ENCODE data around the gene CD99. TPM values are rescaled to one million over a fixed set of nuclear protein-coding genes. Genes with fewer than 3 reads are reported as not detected.
A peak's percentile ranks its signal among the peaks of the same experiment; 100 is the strongest.
"Not testable (repeated sequence)": the region's sequence is repeated elsewhere in the genome, so short reads cannot be mapped to it uniquely, and the experiment has no call there.

Gene CD99
- total and polyA plus RNA-seq, 9 of the 15 experiments (the other 6 are each of a cell fraction or from before 2014, with no cell fraction given) = 5.0 to 55.3 (median 34.5) TPM

DNA sequence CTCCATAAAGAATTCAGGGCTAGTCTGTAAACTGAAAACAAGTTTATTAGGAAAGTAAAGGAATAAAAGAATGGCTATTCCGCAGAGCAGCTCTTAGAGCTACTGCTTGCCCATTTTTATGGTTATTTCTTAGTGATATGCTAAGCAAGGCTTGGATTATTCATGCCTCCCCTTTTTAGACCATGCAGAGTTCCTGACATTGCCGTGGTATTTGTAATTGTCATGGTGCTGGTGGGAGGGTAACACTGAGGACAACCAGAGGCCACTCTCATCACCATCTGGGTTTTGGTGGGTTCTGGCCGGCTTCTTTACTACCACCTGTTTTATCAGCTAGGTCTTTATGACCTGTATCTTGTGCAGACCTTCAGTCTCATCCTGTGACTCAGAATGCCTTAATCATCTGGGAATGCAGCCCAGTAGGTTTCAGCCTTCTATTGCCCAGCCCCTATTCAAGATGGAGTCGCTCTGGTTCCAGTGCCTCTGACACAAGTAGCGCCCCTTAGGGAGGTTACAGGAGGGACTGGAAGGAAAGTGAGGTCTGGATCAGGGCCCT is 64.1 kb downstream of the CD99 start:
- H3K9ac ChIP-seq (ENCODE audit: insufficient read depth in 1 of 2, low read depth in 2 of 2, low read length in 2 of 2); H3K79me2 ChIP-seq (ENCODE audit: control insufficient read depth, insufficient read depth, low read length); H3K4me3 ChIP-seq; CTCF ChIA-PET (ENCODE audit: low intra/inter-chr PET ratio); H2AFZ ChIP-seq (ENCODE audit: low read depth, low read length); H4K20me1 ChIP-seq (replicated peaks; ENCODE audit: control insufficient read depth, insufficient read depth, low read length); H3K9me1 ChIP-seq (ENCODE audit: control insufficient read depth, insufficient read depth, low read length); in situ Hi-C loops (cut with MboI); intact Hi-C loops (cut with micrococcal nuclease); H3K4me2 ChIP-seq (ENCODE audit: insufficient read depth, low read length); DNase-seq (ENCODE audit: extremely low read depth in 1 of 4, low spot score in 3 of 4); H3K27me3 ChIP-seq (ENCODE audit: control insufficient read depth in 2 of 2, insufficient read depth in 2 of 2, low read length in 2 of 2); H3K4me1 ChIP-seq (replicated peaks in 1 of 2; ENCODE audit: control insufficient read depth in 2 of 2, insufficient read depth in 2 of 2, low read length in 2 of 2); BruUV-seq (replicated peaks); H3K36me3 ChIP-seq (ENCODE audit: control insufficient read depth, insufficient read depth, low read length); POLR2A ChIA-PET; H3K27ac ChIP-seq (ENCODE audit: extremely low read depth, low read depth, low read length); H3K9me3 ChIP-seq (replicated peaks; ENCODE audit: control insufficient read depth, insufficient read depth, low read depth, low read length); ATAC-seq: not testable (repeated sequence)
- 0 out of 2 replicates have a peak, but pooled peaks have one; percentile 14 for TF ChIP-seq CBFA2T3 (IDR thresholded peaks at IDR 0.05)
- FAIRE-seq = peak; percentile 49
- WGBS (ENCODE audit: insufficient coverage, low coverage, missing lambda C conversion rate) = 0% methylated on average over 5 of the region's 5 CpGs

DNA sequence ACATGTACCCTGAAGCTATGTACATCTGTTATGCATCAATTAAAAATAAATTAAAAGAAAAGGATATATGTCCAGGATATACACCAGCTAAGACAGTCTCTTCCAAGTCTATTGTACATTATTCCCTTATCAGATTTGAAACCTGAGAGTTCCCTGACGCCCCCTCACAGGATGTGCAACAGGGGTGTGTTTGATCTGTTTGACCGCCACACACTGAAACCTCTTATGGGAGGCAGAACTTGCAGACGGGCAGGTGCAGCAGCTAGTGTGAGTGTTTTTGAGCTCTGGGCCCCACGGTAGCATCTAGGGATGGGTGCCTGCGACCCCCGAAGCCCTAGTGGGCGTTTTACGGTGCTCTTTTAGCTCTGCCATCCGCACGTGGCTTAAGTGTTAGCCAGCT is 65.5 kb downstream of the CD99 start:
- POLR2A ChIA-PET = no interaction called here
- no peaks in the 10 kb centered on the region for H3K79me2 ChIP-seq (ENCODE audit: control insufficient read depth, insufficient read depth, low read length)
- no peaks in the 10 kb centered on the region; a peak in 1 of 5 replicates for H3K27me3 ChIP-seq (ENCODE audit: control insufficient read depth in 2 of 2, insufficient read depth in 2 of 2, low read length in 2 of 2)
- TF ChIP-seq, protein P1, sequence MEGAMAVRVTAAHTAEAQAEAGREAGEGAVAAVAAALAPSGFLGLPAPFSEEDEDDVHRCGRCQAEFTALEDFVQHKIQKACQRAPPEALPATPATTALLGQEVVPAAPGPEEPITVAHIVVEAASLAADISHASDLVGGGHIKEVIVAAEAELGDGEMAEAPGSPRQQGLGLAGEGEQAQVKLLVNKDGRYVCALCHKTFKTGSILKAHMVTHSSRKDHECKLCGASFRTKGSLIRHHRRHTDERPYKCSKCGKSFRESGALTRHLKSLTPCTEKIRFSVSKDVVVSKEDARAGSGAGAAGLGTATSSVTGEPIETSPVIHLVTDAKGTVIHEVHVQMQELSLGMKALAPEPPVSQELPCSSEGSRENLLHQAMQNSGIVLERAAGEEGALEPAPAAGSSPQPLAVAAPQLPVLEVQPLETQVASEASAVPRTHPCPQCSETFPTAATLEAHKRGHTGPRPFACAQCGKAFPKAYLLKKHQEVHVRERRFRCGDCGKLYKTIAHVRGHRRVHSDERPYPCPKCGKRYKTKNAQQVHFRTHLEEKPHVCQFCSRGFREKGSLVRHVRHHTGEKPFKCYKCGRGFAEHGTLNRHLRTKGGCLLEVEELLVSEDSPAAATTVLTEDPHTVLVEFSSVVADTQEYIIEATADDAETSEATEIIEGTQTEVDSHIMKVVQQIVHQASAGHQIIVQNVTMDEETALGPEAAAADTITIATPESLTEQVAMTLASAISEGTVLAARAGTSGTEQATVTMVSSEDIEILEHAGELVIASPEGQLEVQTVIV (CRISPR knock-in tag; IDR thresholded peaks at IDR 0.05; ENCODE audit: borderline replicate concordance) = no peak
- no peak for TF ChIP-seq GATAD2B (IDR thresholded peaks at IDR 0.05; ENCODE audit: borderline replicate concordance)
- TF ChIP-seq, protein P2, sequence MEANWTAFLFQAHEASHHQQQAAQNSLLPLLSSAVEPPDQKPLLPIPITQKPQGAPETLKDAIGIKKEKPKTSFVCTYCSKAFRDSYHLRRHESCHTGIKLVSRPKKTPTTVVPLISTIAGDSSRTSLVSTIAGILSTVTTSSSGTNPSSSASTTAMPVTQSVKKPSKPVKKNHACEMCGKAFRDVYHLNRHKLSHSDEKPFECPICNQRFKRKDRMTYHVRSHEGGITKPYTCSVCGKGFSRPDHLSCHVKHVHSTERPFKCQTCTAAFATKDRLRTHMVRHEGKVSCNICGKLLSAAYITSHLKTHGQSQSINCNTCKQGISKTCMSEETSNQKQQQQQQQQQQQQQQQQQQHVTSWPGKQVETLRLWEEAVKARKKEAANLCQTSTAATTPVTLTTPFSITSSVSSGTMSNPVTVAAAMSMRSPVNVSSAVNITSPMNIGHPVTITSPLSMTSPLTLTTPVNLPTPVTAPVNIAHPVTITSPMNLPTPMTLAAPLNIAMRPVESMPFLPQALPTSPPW (CRISPR knock-in tag; IDR thresholded peaks at IDR 0.05) = peak; percentile 64
- TF ChIP-seq, protein P3, sequence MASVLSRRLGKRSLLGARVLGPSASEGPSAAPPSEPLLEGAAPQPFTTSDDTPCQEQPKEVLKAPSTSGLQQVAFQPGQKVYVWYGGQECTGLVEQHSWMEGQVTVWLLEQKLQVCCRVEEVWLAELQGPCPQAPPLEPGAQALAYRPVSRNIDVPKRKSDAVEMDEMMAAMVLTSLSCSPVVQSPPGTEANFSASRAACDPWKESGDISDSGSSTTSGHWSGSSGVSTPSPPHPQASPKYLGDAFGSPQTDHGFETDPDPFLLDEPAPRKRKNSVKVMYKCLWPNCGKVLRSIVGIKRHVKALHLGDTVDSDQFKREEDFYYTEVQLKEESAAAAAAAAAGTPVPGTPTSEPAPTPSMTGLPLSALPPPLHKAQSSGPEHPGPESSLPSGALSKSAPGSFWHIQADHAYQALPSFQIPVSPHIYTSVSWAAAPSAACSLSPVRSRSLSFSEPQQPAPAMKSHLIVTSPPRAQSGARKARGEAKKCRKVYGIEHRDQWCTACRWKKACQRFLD (CRISPR knock-in tag; IDR thresholded peaks at IDR 0.05) = no peak
- TF ChIP-seq, protein P4, sequence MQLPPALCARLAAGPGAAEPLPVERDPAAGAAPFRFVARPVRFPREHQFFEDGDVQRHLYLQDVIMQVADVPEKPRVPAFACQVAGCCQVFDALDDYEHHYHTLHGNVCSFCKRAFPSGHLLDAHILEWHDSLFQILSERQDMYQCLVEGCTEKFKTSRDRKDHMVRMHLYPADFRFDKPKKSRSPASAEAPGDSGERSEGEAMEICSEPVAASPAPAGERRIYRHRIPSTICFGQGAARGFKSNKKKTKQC (CRISPR knock-in tag; IDR thresholded peaks at IDR 0.05) = no peak
- TF ChIP-seq MBD2 (IDR thresholded peaks at IDR 0.05; ENCODE audit: borderline replicate concordance, low read depth) = no peak
- no peaks in the 10 kb centered on the region for H3K36me3 ChIP-seq (ENCODE audit: control insufficient read depth, insufficient read depth, low read length)
- in situ Hi-C loops (cut with MboI) (no loop called here), intact Hi-C loops (cut with micrococcal nuclease) (no loop called here)
- H3K4me3 ChIP-seq = no peak overlapping the region
- no peaks in the 10 kb centered on the region for H4K20me1 ChIP-seq (replicated peaks; ENCODE audit: control insufficient read depth, insufficient read depth, low read length)
- no TSS peak for BruUV-seq (replicated peaks)
- no peak overlapping the region for H3K9ac ChIP-seq (ENCODE audit: insufficient read depth in 1 of 2, low read depth in 2 of 2, low read length in 2 of 2)
- H2AFZ ChIP-seq (ENCODE audit: low read depth, low read length) = no peak overlapping the region
- DNase-seq (ENCODE audit: extremely low read depth in 1 of 4, low spot score in 3 of 4) (no peak), ATAC-seq (peak; percentile 57; the same call in 2 of the 3 replicates), FAIRE-seq (no peak)
- no peak overlapping the region for H3K4me2 ChIP-seq (ENCODE audit: insufficient read depth, low read length)
- WGBS (ENCODE audit: insufficient coverage, low coverage, missing lambda C conversion rate) = 0% methylated on average over 10 of the region's 10 CpGs
- CTCF ChIA-PET (ENCODE audit: low intra/inter-chr PET ratio) = no interaction called here
- no peak overlapping the region for H3K27ac ChIP-seq (ENCODE audit: extremely low read depth, low read depth, low read length)
- no peaks in the 10 kb centered on the region for H3K4me1 ChIP-seq (replicated peaks in 1 of 2; ENCODE audit: control insufficient read depth in 2 of 2, insufficient read depth in 2 of 2, low read length in 2 of 2)
- H3K9me3 ChIP-seq (replicated peaks; ENCODE audit: control insufficient read depth, insufficient read depth, low read depth, low read length) = no peaks in the 10 kb centered on the region
- no peaks in the 10 kb centered on the region for H3K9me1 ChIP-seq (ENCODE audit: control insufficient read depth, insufficient read depth, low read length)
